Stimulated activated memory B cell treated with anti-CD40 and anti-IgM and Interleukin-4, amounts not matched to agents 10 μg/mL and 1 μg/mL and 100 μg/mL, for 72 hours (primary cell): ENCODE results near the gene FBXO36.

Experiments used
- ATAC-seq: fragments of 150-1000 bp; cut with Tn5 transposase; 2 replicates; pipeline ENCODE4 v1.10.0; 2021
- H3K27ac Mint-ChIP-seq: one replicate; pipeline ENCODE4 v1.8.0; 2022; ENCODE audit warnings: mild to moderate bottlenecking, mixed read lengths
- H3K27me3 Mint-ChIP-seq: one replicate; pipeline ENCODE4 v1.8.0; 2022; ENCODE audit warnings: mixed read lengths
- H3K36me3 Mint-ChIP-seq: one replicate; pipeline ENCODE4 v1.8.0; 2022; ENCODE audit warnings: mixed read lengths
- H3K4me1 Mint-ChIP-seq: one replicate; pipeline ENCODE4 v1.8.0; 2022; ENCODE audit warnings: mixed read lengths
- H3K4me3 Mint-ChIP-seq: one replicate; pipeline ENCODE4 v1.8.0; 2022; ENCODE audit warnings: mild to moderate bottlenecking, moderate library complexity, mixed read lengths
- H3K9me3 Mint-ChIP-seq: one replicate; pipeline ENCODE4 v1.8.0; 2022; ENCODE audit warnings: mixed read lengths

The FBXO36 gene

GRCh38 chr2:230043025-230043424 is 120.7 kb downstream of the FBXO36 start:
- no peaks in the 10 kb centered on the region for H3K9me3 Mint-ChIP-seq
- H3K4me3 Mint-ChIP-seq = no peak overlapping the region
- ATAC-seq = no peak
- H3K27ac Mint-ChIP-seq = no peak overlapping the region
- H3K4me1 Mint-ChIP-seq = no peaks in the 10 kb centered on the region
- H3K36me3 Mint-ChIP-seq = peaks cover 16% of the 10 kb centered on the region
- H3K27me3 Mint-ChIP-seq = no peaks in the 10 kb centered on the region

GRCh38 chr2:230043461-230043860 is 121.2 kb downstream of the FBXO36 start:
- Mint-ChIP-seq H3K4me3 (no peak overlapping the region), H3K36me3 (peaks cover 16% of the 10 kb centered on the region), H3K9me3 (no peaks in the 10 kb centered on the region), H3K27ac (no peak overlapping the region), H3K4me1 (peaks cover 4% of the 10 kb centered on the region), H3K27me3 (no peaks in the 10 kb centered on the region)
- ATAC-seq = no peak

- Mint-ChIP-seq H3K4me1 (peaks cover 5% of the 10 kb centered on the region), H3K27ac (no peak overlapping the region), H3K4me3 (no peak overlapping the region), H3K9me3 (no peaks in the 10 kb centered on the region), H3K36me3 (peaks cover 16% of the 10 kb centered on the region), H3K27me3 (no peaks in the 10 kb centered on the region)
- no peak for ATAC-seq
Measured at GRCh38 chr2:230046491-230046890, 124.2 kb downstream of the FBXO36 start.

- Mint-ChIP-seq H3K27me3 (no peaks in the 10 kb centered on the region), H3K4me1 (peaks cover 5% of the 10 kb centered on the region), H3K27ac (no peak overlapping the region), H3K9me3 (no peaks in the 10 kb centered on the region), H3K4me3 (no peak overlapping the region), H3K36me3 (peaks cover 16% of the 10 kb centered on the region)
- ATAC-seq = no peak
Measured at GRCh38 chr2:230048010-230048671, 125.8 kb downstream of the FBXO36 start.

GRCh38 chr2:230050136-230050535 is 127.8 kb downstream of the FBXO36 start:
- no peaks in the 10 kb centered on the region for H3K27me3 Mint-ChIP-seq
- ATAC-seq = no peak
- no peak overlapping the region for H3K4me3 Mint-ChIP-seq
- H3K36me3 Mint-ChIP-seq = peaks cover 14% of the 10 kb centered on the region
- no peaks in the 10 kb centered on the region for H3K9me3 Mint-ChIP-seq
- peaks cover 5% of the 10 kb centered on the region for H3K4me1 Mint-ChIP-seq
- H3K27ac Mint-ChIP-seq = no peak overlapping the region

GRCh38 chr2:230052299-230052698 is 130.0 kb downstream of the FBXO36 start:
- no peaks in the 10 kb centered on the region for H3K36me3 Mint-ChIP-seq
- no peaks in the 10 kb centered on the region for H3K27me3 Mint-ChIP-seq
- H3K9me3 Mint-ChIP-seq = no peaks in the 10 kb centered on the region
- H3K4me3 Mint-ChIP-seq = no peak overlapping the region
- peak overlapping the region; percentile 83 for H3K27ac Mint-ChIP-seq
- H3K4me1 Mint-ChIP-seq = peaks cover 5% of the 10 kb centered on the region
- ATAC-seq = no peak

GRCh38 chr2:230053753-230054478 is 131.6 kb downstream of the FBXO36 start:
- Mint-ChIP-seq H3K36me3 (no peaks in the 10 kb centered on the region), H3K4me1 (no peaks in the 10 kb centered on the region), H3K9me3 (no peaks in the 10 kb centered on the region), H3K27me3 (no peaks in the 10 kb centered on the region), H3K27ac (no peak overlapping the region), H3K4me3 (no peak overlapping the region)
- ATAC-seq = no peak

- ATAC-seq = no peak
- Mint-ChIP-seq H3K36me3 (peaks cover 5% of the 10 kb centered on the region), H3K4me1 (no peaks in the 10 kb centered on the region), H3K9me3 (no peaks in the 10 kb centered on the region), H3K27me3 (no peaks in the 10 kb centered on the region), H3K27ac (no peak overlapping the region), H3K4me3 (no peak overlapping the region)
Measured at GRCh38 chr2:230060672-230061293, 138.5 kb downstream of the FBXO36 start.
